HepG2 (cell line): ENCODE measurements around the gene CFAP61. TPM values are rescaled to one million over a fixed set of nuclear protein-coding genes. Genes with fewer than 3 reads are reported as not detected.

Experiments
- ATAC-seq: fragments of 200-7000 bp; cut with Tn5 transposase; 3 replicates; pipeline ENCODE4 v1.9.1; 2020; ENCODE audit warnings: mild to moderate bottlenecking, moderate library complexity
- BruUV-seq: library from RNA; stranded (reverse); fragments of 400-500 nt; replicated peaks from 2 replicates; lab custom pipeline; 2021; lab: Mats Ljungman, UMichigan
- CTCF ChIA-PET: fragments of 300-600 bp; formaldehyde crosslinking; extraction: SDS; loops from one replicate; lab custom pipeline; 2021; ENCODE audit warnings: low total read pairs, inconsistent platforms, low intra/inter-chr PET ratio; lab: Yijun Ruan, JAX
- POLR2A ChIA-PET: fragments of 350-600 bp; sonication (Branson Sonifier 250); formaldehyde crosslinking; loops from one replicate; lab custom pipeline; 2020; ENCODE audit warnings: antibody characterized with exemption, inconsistent platforms; lab: Yijun Ruan, JAX
- DNase-seq: peaks from one replicate; pipeline ENCODE4 v3.0.0-alpha.2; 2015; ENCODE audit warnings: low spot score
- FAIRE-seq: peaks from 3 replicates; lab custom pipeline; 2011; peaks lifted over from hg19 to GRCh38; lab: Jason Lieb, UNC
- H2AFZ ChIP-seq: one replicate; pipeline ENCODE4 v1.6.1; 2011; ENCODE audit warnings: low read length, inconsistent platforms
- H3K27ac ChIP-seq: fragments of 300-600 bp; 3 replicates; pipeline ENCODE4 v1.8.0; 2011; ENCODE audit warnings: mixed run types, mild to moderate bottlenecking, mixed read lengths, low read length, inconsistent platforms; ENCODE audit not compliant: insufficient read depth; ENCODE audit errors: extremely low read length
- H3K27me3 ChIP-seq, 2 experiments: fragments of 200-600 bp in 1 of 2; 2 replicates in 1 of 2; 3 replicates in 1 of 2; pipeline versions ENCODE4 v1.6.0 to v1.8.0; 2011; ENCODE audit warnings: low read length in 2 of 2, mild to moderate bottlenecking in 2 of 2, moderate library complexity in 2 of 2, inconsistent platforms in 1 of 2; ENCODE audit not compliant: insufficient read depth in 2 of 2, control insufficient read depth in 1 of 2
- H3K36me3 ChIP-seq, 2 experiments: fragments of 200-600 bp in 1 of 2; replicated peaks in 1 of 2; 2 replicates in 1 of 2; 3 replicates in 1 of 2; pipeline versions ENCODE4 v1.5.1 to v1.8.0; 2011; ENCODE audit warnings: low read length in 2 of 2, inconsistent platforms in 1 of 2; ENCODE audit not compliant: insufficient read depth in 2 of 2, control insufficient read depth in 1 of 2
- H3K4me1 ChIP-seq: 2 replicates; pipeline ENCODE4 v1.5.1; 2012; ENCODE audit warnings: low read length, inconsistent platforms; ENCODE audit not compliant: insufficient read depth
- H3K4me2 ChIP-seq: 2 replicates; pipeline ENCODE4 v1.6.0; 2011; ENCODE audit warnings: low read depth, low read length, inconsistent platforms
- H3K4me3 ChIP-seq, 3 experiments: fragments of 200-600 bp in 1 of 3; sonication (generic), shearing (Covaris generic) in 1 of 3; replicated peaks in 1 of 3; 2 replicates each; pipeline ENCODE4 v1.5.1; 2011 to 2016; ENCODE audit warnings: low read length in 3 of 3, inconsistent platforms in 2 of 3, low read depth in 2 of 3, mild to moderate bottlenecking in 2 of 3, control low read depth in 1 of 3, mixed read lengths in 1 of 3; ENCODE audit not compliant: insufficient read depth in 1 of 3
- H3K79me2 ChIP-seq: one replicate; pipeline ENCODE4 v1.6.1; 2011; ENCODE audit warnings: low read length, inconsistent platforms; ENCODE audit not compliant: insufficient read depth
- H3K9ac ChIP-seq: 2 replicates; pipeline ENCODE4 v1.6.0; 2011; ENCODE audit warnings: mild to moderate bottlenecking, low read depth, low read length, inconsistent platforms; ENCODE audit not compliant: insufficient read depth
- H3K9me3 ChIP-seq: 2 replicates; pipeline ENCODE4 v1.5.1; 2012; ENCODE audit warnings: mild to moderate bottlenecking, low read length
- H4K20me1 ChIP-seq: 2 replicates; pipeline ENCODE4 v1.6.0; 2011; ENCODE audit warnings: inconsistent platforms, mild to moderate bottlenecking, low read length, moderate library complexity; ENCODE audit not compliant: insufficient read depth
- ATF1 ChIP-seq: IDR thresholded peaks from 2 replicates; pipeline ENCODE4 v1.6.1; 2016; ENCODE audit warnings: mild to moderate bottlenecking, control low read depth
- ATRX ChIP-seq: sonication (generic); formaldehyde crosslinking; IDR thresholded peaks from 2 replicates; pipeline ENCODE4 v1.4.0; 2020; ENCODE audit warnings: missing genetic modification reagents, borderline replicate concordance
- CCAR2 ChIP-seq: fragments of 200-400 bp; formaldehyde crosslinking; optimal IDR thresholded peaks from 2 replicates; pipeline ENCODE3; 2018; ENCODE audit warnings: low read depth, mild to moderate bottlenecking, low read length, moderate library complexity
- CENPBD1 ChIP-seq: sonication (generic); formaldehyde crosslinking; IDR thresholded peaks from 2 replicates; pipeline ENCODE4 v1.8.0; 2022; ENCODE audit warnings: missing genetic modification reagents, low read depth, mild to moderate bottlenecking, borderline replicate concordance
- FOXO1 ChIP-seq: sonication (generic); formaldehyde crosslinking; IDR thresholded peaks from 2 replicates; pipeline ENCODE4 v1.4.0; 2020; ENCODE audit warnings: missing genetic modification reagents
- GATA4 ChIP-seq: sonication (generic); IDR thresholded peaks from 2 replicates; pipeline ENCODE4 v1.6.1; 2016; ENCODE audit warnings: antibody characterized with exemption, low read depth, borderline replicate concordance
- GATAD2A ChIP-seq: IDR thresholded peaks from 2 replicates; pipeline ENCODE4 v1.6.1; 2016
- GTF3A ChIP-seq: sonication (generic); formaldehyde crosslinking; conservative IDR thresholded peaks from 2 replicates; pipeline ENCODE4 v1.4.0; 2020; ENCODE audit warnings: mild to moderate bottlenecking, missing genetic modification reagents
- MAF1 ChIP-seq: sonication (generic); formaldehyde crosslinking; IDR thresholded peaks from 2 replicates; pipeline ENCODE4 v1.5.0; 2020; ENCODE audit warnings: missing genetic modification reagents, borderline replicate concordance
- NR2C2 ChIP-seq: sonication (generic); formaldehyde crosslinking; IDR thresholded peaks from 2 replicates; pipeline ENCODE4 v1.4.0; 2020; ENCODE audit warnings: missing genetic modification reagents, mild to moderate bottlenecking, moderate library complexity, borderline replicate concordance
- SMAD3 ChIP-seq: sonication (generic); formaldehyde crosslinking; IDR thresholded peaks from 2 replicates; pipeline ENCODE4 v1.4.0; 2020; ENCODE audit warnings: missing genetic modification reagents
- ZNF225 ChIP-seq: sonication (generic); formaldehyde crosslinking; IDR thresholded peaks from 2 replicates; pipeline ENCODE4 v1.4.0; 2020; ENCODE audit warnings: mild to moderate bottlenecking, missing genetic modification reagents
- ZNF263 ChIP-seq: sonication (generic); formaldehyde crosslinking; IDR thresholded peaks from 2 replicates; pipeline ENCODE4 v1.4.0; 2020; ENCODE audit warnings: missing genetic modification reagents
- ZNF343 ChIP-seq: sonication (generic); formaldehyde crosslinking; IDR thresholded peaks from 2 replicates; pipeline ENCODE4 v1.4.0; 2020; ENCODE audit warnings: mild to moderate bottlenecking, missing genetic modification reagents
- ZNF672 ChIP-seq: sonication (generic); formaldehyde crosslinking; IDR thresholded peaks from 2 replicates; pipeline ENCODE4 v1.8.1; 2022; ENCODE audit warnings: missing genetic modification reagents
- ZNF781 ChIP-seq: sonication (generic); formaldehyde crosslinking; IDR thresholded peaks from 2 replicates; pipeline ENCODE4 v1.5.1; 2020; ENCODE audit warnings: borderline replicate concordance, mild to moderate bottlenecking, missing genetic modification reagents; ENCODE audit errors: not compliant biosample characterization
- whole genome bisulfite sequencing: methylation state at CpG from one replicate; pipeline ENCODE4 v1.1.6; 2017; ENCODE audit warnings: low lambda C conversion rate; 5-methylcytosine and 5-hydroxymethylcytosine counted together
- in situ Hi-C: cut with HindIII; loops from 2 replicates; pipeline ENCODE4 v1.10.0; 2017; ENCODE audit warnings: low pct_unique_long_range_greater_than_20kb; ENCODE audit not compliant: extremely low pct_ligation_motif_present
- intact Hi-C: fragments of 100-400 bp; cut with micrococcal nuclease; formaldehyde crosslinking; loops from one replicate; pipeline ENCODE4 v1.10.0; 2022; ENCODE audit not compliant: unreplicated experiment
- polyA plus RNA-seq, 8 experiments: library from polyadenylated mRNA; depleted of rRNA in 3 of 8; stranded (reverse) in 7 of 8; unstranded in 1 of 8; fragments of >200 nt; fragmentation: Illumina TruSeq in 4 of 8; extraction: Trizol in 4 of 8; gene quantifications; 2 replicates each; pipeline versions ENCODE4 v1.2.1 to v1.2.3, GENCODE V29; 2011 to 2016; ENCODE audit warnings: low read depth in 4 of 8, missing spikeins in 1 of 8, mixed read lengths in 1 of 8; ENCODE audit not compliant: insufficient read depth in 1 of 8
- total RNA-seq, 5 experiments: library from RNA; depleted of rRNA; stranded (reverse); fragments of >200 nt; fragmentation: Illumina TruSeq; extraction: Trizol; gene quantifications; 2 replicates each; pipeline ENCODE4 v1.2.3, GENCODE V29; 2016; ENCODE audit warnings: low read depth in 1 of 5

CFAP61 gene
- total and polyA plus RNA-seq, 2 of the 13 experiments (the other 11 are each of a cell fraction or from before 2014, with no cell fraction given), result 0.27 TPM; not detected in 1

- 100% methylated on average over 6 of the region's 6 CpGs for WGBS
- Histone ChIP-seq H3K36me3 (peaks cover 55 to 97% of the 10 kb centered on the region in 2 experiments), H3K27ac (no peak overlapping the region), H3K9ac (no peak overlapping the region), H4K20me1 (no peaks in the 10 kb centered on the region), H3K27me3 (no peaks in the 10 kb centered on the region), H3K79me2 (no peaks in the 10 kb centered on the region), H3K4me2 (no peak overlapping the region), H3K9me3 (no peaks in the 10 kb centered on the region), H3K4me1 (no peaks in the 10 kb centered on the region), H3K4me3 (no peak overlapping the region), H2AFZ (no peak overlapping the region)
- ChIA-PET CTCF (no interaction called here), POLR2A (no interaction called here)
- no TSS peak for BruUV-seq
- ATAC-seq (no peak), FAIRE-seq (no peak), DNase-seq (no peak)
- TF ChIP-seq GTF3A, result no peak
- TF ChIP-seq ZNF781 (CRISPR knock-in tag), result no peak
- TF ChIP-seq ZNF343 (CRISPR knock-in tag), result no peak
- no peak for TF ChIP-seq GATA4
- TF ChIP-seq FOXO1 (CRISPR knock-in tag), result no peak
- TF ChIP-seq ZNF225 (CRISPR knock-in tag), result no peak
- TF ChIP-seq ATRX (CRISPR knock-in tag), result no peak
- no peak for TF ChIP-seq CCAR2
- no peak for TF ChIP-seq GATAD2A (CRISPR knock-in tag)
- no peak for TF ChIP-seq ATF1 (CRISPR knock-in tag)
- TF ChIP-seq SMAD3 (CRISPR knock-in tag), result no peak
- TF ChIP-seq CENPBD1 (CRISPR knock-in tag), result no peak
- TF ChIP-seq ZNF672 (CRISPR knock-in tag), result no peak
- TF ChIP-seq MAF1 (CRISPR knock-in tag), result no peak
- TF ChIP-seq ZNF263 (CRISPR knock-in tag), result no peak
- TF ChIP-seq NR2C2, result no peak
- in situ Hi-C loops, result no loop called here
- intact Hi-C loops, result no loop called here
Measured at GRCh38 chr20:20039752-20040387, 12.5 kb upstream of the CFAP61 start.
